ENCODE data around the gene KANSL2. TPM values are rescaled to one million over a fixed set of nuclear protein-coding genes. Genes with fewer than 3 reads are reported as not detected.

KANSL2 gene
- total and polyA plus RNA-seq, 2 of the 13 experiments (the other 11 are each of a cell fraction or from before 2014, with no cell fraction given) = 24.1 to 41.3 TPM

DNA sequence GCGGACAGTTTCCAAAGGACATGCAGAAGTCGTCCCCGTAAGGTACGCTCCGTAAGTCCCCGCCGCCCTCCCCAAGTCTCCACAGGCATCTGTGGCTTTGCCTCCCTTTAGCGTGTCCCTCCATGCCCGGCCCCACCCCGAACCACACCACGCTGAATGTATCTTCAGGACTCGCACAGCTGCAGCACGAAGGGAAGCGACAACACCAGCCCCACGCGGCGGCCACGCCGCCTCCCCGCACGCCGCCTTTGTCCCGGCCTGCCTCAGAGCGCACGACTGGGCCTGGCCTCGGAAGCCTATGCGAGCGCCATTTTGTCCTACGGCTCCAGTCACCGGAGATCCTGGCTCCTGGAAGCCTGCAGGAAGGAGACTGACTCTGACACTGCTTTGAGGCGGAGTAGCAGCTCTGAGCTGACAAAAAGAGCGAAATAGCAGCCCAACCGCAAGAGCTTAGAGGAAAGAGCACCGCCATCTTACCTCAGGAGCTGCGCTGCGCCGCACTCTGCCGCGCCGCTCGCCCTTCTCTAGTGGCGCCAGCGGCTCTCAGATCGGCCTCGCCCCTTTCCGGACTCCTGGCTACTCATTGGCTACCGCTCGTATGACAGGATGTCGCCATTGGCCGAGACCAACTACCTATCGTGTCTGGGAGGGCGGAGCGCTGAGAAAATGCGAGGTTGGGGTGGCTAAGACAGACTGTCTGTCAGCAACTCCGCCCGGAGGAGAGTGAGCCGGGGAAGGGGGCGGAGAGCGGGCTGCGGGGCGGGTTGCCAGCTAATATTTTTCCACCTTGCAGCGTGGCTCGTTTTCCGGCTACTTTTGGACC lies at the start of gene KANSL2 (continued):
- TF ChIP-seq ZNF407 (CRISPR knock-in tag; IDR thresholded peaks at IDR 0.05; ENCODE audit: not compliant biosample characterization) (peak; percentile 76), ZFP36L1 (CRISPR knock-in tag; IDR thresholded peaks at IDR 0.05) (no peak), RNF219 (CRISPR knock-in tag; IDR thresholded peaks at IDR 0.05) (no peak), ZNF24 (IDR thresholded peaks at IDR 0.05) (no peak), TP53 (CRISPR knock-in tag; conservative IDR thresholded peaks at IDR 0.05) (no peak), ZNF772 (CRISPR knock-in tag; IDR thresholded peaks at IDR 0.05) (no peak), RFX3 (CRISPR knock-in tag; IDR thresholded peaks at IDR 0.05) (no peak), THRA (CRISPR knock-in tag; IDR thresholded peaks at IDR 0.05; ENCODE audit: borderline replicate concordance) (peak; percentile 72; the same call in 1 of the 2 replicates), POLR2AphosphoS5 (IDR thresholded peaks at IDR 0.05; ENCODE audit: low read depth, low read length) (peak; percentile 98), FOXA3 (CRISPR knock-in tag; IDR thresholded peaks at IDR 0.05) (no peak), SMAD9 (CRISPR knock-in tag; IDR thresholded peaks at IDR 0.05) (no peak), ZZZ3 (CRISPR knock-in tag; IDR thresholded peaks at IDR 0.05; ENCODE audit: borderline replicate concordance) (peak; percentile 58; the same call in 1 of the 2 replicates)
- TF ChIP-seq, protein P1, sequence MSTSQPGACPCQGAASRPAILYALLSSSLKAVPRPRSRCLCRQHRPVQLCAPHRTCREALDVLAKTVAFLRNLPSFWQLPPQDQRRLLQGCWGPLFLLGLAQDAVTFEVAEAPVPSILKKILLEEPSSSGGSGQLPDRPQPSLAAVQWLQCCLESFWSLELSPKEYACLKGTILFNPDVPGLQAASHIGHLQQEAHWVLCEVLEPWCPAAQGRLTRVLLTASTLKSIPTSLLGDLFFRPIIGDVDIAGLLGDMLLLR (CRISPR knock-in tag; IDR thresholded peaks at IDR 0.05) = 0 out of 2 replicates have a peak, but pooled peaks have one; percentile 50
- TF ChIP-seq, protein P2, sequence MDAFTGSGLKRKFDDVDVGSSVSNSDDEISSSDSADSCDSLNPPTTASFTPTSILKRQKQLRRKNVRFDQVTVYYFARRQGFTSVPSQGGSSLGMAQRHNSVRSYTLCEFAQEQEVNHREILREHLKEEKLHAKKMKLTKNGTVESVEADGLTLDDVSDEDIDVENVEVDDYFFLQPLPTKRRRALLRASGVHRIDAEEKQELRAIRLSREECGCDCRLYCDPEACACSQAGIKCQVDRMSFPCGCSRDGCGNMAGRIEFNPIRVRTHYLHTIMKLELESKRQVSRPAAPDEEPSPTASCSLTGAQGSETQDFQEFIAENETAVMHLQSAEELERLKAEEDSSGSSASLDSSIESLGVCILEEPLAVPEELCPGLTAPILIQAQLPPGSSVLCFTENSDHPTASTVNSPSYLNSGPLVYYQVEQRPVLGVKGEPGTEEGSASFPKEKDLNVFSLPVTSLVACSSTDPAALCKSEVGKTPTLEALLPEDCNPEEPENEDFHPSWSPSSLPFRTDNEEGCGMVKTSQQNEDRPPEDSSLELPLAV (CRISPR knock-in tag; conservative IDR thresholded peaks at IDR 0.05; ENCODE audit: low read depth) = no peak
